ENCODE results near the gene ZG16B. TPM values are rescaled to one million over a fixed set of nuclear protein-coding genes. Genes with fewer than 3 reads are reported as not detected.
A peak's percentile ranks its signal among the peaks of the same experiment; 100 is the strongest.

Gene ZG16B
- total RNA-seq, 1 experiment from 2014 or later = not detected

DNA sequence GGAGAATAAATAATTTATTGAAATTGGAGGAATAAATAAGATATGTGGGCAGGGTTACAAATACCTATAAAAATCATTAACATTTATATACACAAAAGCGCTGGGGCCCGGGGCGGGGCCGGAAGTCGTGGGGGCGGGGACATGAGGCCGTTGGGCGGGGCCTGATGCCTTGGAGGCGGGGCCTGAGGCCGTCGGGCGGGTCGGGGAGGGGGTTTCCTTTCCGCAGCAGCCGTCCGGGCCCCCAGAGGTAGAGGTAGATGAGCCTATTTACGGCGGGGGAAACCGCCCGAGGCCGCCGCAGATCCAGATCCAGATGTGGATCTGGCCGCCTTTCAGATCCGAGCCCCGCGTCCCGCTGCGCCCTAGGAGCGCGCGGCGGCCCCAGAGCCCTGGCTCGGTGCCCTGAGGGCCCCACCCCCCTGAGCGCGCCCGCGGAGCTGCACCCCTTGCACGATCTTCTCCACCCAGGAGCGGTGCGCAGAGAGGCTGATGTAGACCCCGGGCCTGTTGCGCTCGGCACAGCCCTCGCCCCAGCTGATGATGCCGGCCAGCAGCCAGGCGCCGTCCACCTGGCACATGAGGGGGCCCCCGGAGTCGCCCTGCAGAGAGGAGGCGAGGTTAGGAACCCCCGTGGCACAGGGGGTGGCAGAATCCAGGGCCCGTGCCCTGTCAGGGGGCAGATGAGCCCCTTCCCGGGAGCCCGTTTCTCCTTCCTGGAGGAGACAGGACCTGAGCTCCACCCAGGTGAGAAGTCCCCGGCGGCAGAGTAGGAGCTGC, 22.8 kb downstream of the ZG16B start:
- no peak for DNase-seq (ENCODE audit: low read depth, low spot score)
- in situ Hi-C loops (cut with HindIII; ENCODE audit: low pct_unique_long_range_greater_than_20kb, low sequenced_read_pairs) = no loop called here

DNA sequence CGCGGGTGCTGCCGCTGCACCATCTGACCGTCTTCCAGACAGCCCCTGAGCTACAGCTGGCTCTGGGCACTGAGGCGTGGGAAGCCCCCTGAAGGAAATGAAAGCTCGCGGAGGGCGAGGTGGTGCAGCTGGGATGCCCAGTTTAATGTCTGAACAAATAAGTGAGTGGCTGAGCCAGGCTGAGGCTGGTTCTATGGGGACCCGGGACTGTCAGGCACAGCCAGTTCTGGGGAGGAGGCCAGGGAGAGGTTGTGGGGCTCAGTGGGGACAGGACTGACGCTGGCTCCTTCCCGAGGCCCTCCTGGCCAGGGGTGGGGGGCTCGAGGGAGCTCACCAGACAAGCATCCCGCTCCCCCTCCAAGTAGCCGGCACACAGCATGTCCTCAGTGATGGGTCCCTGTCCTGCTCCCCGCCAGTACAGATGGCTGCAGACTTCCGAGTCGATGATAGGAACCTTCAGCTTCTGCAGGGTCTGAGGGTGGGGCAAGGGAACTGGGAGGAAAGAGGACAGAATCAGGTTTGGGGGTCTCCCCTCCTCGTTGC, 23.5 kb downstream of the ZG16B start:
- DNase-seq (ENCODE audit: low read depth, low spot score) = no peak
- in situ Hi-C loops (cut with HindIII; ENCODE audit: low pct_unique_long_range_greater_than_20kb, low sequenced_read_pairs) = no loop called here

DNA sequence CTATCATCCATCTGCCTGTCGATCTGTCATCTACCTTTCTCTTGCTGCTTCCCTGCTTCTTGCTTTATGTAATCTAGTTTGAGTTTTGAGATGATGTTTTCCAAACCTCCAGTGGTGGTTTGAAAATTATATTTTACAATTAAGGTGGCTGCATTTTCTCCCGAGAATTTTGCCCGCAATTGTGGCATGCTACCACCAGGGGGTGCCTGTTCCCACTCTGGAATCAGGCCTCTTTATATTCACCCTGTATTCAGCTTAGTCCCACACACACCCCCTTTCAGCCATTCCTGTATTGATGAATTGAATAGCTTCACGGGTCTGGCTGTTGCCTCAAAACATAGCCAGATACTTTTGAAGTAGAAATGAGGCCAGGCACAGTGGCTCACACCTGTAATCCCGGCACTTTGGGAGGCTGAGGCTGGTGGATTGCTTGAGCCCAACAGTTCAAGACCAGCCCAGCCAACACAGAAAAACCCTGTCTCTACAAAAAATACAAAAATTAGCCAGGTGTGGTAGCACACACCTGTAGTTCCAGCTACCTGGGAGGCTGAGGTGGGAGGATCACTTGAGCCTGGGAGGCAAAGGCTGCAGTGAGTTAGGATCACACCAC, 24.7 kb downstream of the ZG16B start:
- in situ Hi-C loops (cut with HindIII; ENCODE audit: low pct_unique_long_range_greater_than_20kb, low sequenced_read_pairs) = no loop called here
- peak; percentile 22 for DNase-seq (ENCODE audit: low read depth, low spot score)

DNA sequence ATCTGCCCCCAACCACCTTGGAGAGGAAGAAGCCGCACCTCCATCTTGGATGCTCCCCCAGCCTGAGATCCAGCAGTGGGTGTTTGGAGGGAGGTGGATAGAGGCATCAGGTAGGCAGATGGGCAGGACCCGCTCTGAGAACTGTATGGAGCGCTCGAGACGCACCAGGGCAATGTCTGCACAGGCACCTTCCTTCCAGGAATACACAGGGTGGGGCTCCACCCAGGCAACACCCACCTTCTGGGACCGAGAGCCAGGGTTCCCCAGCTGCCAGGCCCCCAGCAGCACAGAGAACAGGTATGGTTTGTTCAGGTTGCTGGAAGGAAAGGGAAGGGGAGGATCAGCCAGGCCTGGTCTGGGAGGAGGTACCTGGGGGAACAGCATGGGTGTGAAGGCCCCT, 25.4 kb downstream of the ZG16B start:
- in situ Hi-C loops (cut with HindIII; ENCODE audit: low pct_unique_long_range_greater_than_20kb, low sequenced_read_pairs) = no loop called here
- DNase-seq (ENCODE audit: low read depth, low spot score) = no peak

DNA sequence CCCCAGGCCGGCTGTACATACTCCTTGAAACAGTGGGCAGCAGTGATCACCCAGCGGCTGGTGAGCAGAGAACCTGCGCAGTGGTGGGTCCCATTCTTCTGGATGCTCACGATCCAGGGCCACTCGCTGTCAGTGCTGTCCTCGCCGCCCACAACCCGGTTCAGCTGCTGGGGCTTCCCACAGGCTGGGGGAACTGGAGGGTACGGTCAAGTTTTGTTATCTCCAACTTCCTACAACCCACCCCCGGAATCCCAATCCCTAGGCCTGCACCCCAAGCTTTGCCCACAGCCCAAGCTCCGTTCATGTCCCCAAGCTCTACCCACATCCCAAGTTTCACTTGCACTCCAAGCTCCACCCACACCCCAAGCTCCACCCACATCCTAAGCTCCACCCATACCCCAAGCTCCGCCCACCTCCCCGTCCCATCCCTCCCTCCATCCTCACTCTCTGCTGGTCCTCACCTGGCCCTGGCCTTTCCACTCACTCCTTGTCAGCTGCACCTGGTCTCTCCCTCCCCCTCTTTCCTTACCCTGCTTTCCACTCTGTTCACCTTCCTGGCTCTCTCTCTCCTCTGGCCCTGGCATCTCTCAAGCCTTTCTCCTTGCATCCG, 26.1 kb downstream of the ZG16B start:
- in situ Hi-C loops (cut with HindIII; ENCODE audit: low pct_unique_long_range_greater_than_20kb, low sequenced_read_pairs) = no loop called here

DNA sequence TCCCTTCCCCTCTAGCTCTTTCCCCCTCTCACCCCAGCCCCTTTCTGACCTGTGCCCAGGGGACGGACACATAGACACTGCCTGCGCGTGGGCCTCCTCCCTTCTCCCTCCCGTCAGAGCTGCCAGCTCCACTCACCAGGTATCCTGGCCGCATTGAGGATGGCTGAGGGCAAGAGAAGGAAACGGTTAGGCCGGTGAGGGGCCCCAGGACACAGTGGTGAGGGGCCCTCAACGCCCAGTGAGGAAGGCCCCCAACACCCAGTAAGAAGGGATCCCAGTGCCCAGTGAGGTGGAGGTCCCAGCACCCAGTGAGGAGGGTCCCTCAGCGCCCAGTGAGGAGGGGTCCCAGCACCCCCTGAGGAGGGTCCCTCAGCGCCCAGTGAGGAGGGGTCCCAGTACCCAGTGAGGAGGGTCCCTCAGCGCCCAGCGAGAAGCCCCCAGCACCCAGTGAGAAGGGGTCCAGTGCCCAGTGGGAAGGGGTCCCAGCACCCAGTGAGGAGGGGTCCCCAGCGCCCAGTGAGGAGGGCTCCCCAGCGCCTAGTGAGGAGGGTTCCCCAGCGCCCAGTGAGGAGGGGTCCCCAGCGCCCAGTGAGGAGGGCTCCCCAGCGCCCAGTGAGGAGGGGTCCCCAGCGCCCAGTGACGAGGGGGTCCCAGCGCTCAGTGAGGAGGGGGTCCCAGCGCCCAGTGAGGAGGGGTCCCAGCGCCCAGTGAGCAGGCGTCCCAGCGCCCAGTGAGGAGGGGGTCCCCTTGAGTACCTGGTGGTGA, 26.8 kb downstream of the ZG16B start:
- DNase-seq (ENCODE audit: low read depth, low spot score) = no peak
- in situ Hi-C loops (cut with HindIII; ENCODE audit: low pct_unique_long_range_greater_than_20kb, low sequenced_read_pairs) = no loop called here

More for the DNA sequence above, 26.1 kb downstream of the ZG16B start:
- peak; percentile 32 for DNase-seq (ENCODE audit: low read depth, low spot score)

DNA sequence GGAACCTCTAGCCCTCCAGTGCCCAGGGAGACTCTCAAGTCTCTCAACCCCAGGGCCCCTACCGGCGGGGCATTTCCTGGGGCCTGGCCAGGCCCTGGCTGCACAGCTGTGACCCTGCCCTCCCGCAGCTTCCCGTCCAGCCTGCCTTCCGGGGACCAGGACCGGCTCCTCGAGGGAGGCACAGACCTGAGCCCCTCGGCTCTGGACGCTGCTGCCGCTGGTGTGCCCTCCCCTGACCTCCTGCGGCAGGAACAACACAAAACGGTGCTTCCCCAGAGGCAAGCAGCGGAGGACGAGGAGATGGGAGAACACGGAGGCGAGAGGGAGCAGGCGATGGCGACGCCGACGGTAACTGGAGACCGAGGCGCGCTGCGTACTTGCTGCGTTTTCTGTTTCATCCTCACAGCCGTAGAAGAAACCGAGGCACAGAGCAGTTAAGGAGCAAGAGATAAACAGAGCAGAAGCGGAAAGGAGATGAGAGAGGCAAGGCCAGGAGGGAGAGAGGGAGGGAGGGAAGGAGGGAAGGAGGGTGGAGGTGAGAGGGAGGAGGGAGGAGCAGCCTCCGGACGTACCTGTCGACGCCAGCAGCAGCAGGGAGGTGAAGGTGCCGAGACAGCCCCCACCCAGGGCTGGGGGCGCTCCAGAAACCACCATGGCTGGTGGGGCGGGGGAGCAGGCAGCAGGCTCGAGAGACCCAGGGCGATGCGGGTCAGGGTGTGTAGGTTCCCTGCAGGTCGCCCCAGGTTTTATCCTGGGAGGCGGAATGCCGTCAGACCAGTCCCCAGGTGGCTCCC, 27.5 kb downstream of the ZG16B start, which contains the start of gene PRSS22:
Gene PRSS22 (minus strand): TSS at position 720 of the 794 bp plus-strand sequence. CDS start 66 bp downstream, at position 654.
- in situ Hi-C loops (cut with HindIII; ENCODE audit: low pct_unique_long_range_greater_than_20kb, low sequenced_read_pairs) = no loop called here
- DNase-seq (ENCODE audit: low read depth, low spot score) = no peak

DNA sequence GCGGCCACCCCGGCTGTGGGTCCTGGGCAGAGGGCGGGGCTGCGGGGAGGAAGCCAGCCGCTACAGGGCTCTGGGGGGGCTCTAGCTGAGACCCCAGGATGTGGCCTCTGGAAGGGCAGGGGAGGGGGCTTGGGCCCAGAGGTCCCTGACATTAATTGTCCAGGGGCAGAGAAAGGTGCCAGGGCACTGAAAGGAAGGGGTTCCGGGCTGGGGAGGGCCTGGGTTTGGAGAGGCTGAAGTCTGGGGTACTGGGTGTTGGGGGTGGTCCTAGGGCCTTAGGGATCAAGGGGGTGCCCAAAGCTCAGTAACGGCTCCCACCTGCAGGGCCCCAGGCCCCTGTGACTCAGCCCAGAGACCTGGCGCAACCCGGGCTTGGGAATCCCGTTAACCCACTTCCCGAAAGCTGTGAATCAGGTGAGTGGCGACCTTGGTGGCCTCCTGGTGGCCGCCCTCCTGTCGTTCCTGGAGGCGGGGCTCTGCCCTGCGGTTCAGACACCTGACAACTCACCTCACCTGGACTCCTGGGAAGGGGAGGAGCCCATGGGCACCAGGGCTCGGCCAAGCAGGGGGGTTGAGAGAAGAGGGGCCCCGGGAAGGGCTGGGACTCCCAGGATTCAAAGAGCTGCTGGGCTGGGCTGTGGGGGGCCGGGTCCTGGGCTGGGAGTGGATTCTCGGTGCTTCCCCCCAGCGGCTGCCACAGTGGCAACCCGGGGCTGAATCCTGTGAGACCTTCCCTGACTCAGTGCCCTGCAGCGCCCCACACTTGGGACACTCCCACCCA, 28.3 kb downstream of the ZG16B start:
- DNase-seq (ENCODE audit: low read depth, low spot score) = no peak

DNA sequence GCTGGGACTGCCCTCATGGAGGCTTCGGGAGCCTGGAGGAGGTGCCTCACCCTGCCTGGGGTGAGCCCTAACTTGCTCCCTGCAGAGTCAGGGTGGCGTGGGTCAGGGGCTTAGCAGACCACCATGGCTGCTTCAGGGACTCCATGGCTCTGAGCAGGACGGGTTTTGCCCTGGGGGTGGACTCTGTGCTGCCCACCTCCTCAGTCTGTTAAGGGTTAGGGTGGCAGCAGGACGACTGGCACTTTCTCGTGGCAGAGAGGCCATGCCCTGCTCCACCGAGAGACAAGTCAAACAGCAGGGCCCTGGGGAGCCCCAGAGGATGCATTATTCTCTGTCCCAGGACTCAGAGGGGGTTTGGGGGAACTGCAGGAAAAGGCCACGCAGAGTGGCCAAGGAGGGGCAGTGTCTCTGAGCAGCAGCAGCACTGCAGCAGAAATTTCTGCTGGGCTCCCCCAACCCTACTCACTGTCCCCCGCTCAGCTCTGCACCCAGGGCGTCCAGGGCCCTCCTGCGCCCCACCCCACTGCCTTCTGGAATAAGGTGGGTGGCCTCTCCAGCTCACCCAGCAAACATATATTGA, 29.7 kb downstream of the ZG16B start:
- no peak for DNase-seq (ENCODE audit: low read depth, low spot score)
- in situ Hi-C loops (cut with HindIII; ENCODE audit: low pct_unique_long_range_greater_than_20kb, low sequenced_read_pairs) = no loop called here

More for the DNA sequence above, 28.3 kb downstream of the ZG16B start:
- in situ Hi-C loops (cut with HindIII; ENCODE audit: low pct_unique_long_range_greater_than_20kb, low sequenced_read_pairs) = no loop called here

DNA sequence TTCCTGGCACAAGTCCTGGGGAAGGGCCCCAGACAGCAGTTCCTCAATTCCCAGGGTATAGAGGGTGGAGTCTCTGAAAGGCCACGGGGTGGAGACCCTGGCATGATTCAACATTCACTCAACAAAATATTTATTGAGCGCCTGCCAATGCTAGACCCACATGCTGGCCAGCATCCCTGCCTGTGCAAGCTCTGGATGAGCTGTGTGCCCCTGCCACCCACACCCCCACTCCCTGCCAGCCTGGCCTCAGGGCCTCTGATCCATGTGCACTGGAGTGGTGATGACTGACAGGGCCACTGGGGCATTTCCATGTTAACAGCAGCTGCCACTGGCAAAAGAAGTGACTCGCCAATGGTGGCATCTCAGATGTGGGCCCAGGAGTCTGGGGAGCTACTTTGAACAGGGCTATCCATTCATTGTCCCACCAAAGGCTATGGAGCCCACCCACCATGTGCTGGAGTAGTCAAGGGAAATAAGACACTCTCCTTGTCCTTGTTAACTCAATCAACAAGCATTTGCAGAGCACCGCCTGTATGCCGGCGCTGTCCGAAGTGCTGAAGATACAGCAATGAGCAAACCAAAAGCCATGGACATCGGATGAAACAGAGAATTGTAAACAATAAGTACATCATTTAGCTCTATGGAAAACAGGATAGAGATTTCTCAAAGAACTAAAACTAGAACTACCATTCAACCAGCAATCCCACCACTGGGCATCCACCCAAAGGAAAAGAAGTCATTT, 30.9 kb downstream of the ZG16B start:
- DNase-seq (ENCODE audit: low read depth, low spot score) = no peak
- in situ Hi-C loops (cut with HindIII; ENCODE audit: low pct_unique_long_range_greater_than_20kb, low sequenced_read_pairs) = no loop called here

DNA sequence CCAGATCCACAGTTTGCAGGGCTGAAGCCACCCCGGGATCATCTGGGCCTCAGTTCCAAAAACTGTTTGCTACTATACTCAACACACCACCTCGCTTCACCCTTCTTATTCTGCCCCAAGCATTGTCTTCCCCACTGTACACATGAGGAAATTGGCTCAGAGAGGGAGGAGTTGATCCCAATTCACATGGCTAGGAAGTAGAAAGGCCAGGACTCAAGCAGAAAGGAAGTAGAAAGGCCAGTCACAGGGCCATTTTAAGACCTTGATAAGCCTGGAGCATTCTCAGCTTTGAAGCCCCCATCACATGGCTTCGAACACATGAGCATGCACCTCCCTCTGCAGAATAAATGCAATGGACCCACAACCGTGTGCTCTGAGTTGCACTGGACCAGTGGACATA, 35.5 kb downstream of the ZG16B start:
- DNase-seq (ENCODE audit: low read depth, low spot score) = peak; percentile 13
- in situ Hi-C loops (cut with HindIII; ENCODE audit: low pct_unique_long_range_greater_than_20kb, low sequenced_read_pairs) = no loop called here

DNA sequence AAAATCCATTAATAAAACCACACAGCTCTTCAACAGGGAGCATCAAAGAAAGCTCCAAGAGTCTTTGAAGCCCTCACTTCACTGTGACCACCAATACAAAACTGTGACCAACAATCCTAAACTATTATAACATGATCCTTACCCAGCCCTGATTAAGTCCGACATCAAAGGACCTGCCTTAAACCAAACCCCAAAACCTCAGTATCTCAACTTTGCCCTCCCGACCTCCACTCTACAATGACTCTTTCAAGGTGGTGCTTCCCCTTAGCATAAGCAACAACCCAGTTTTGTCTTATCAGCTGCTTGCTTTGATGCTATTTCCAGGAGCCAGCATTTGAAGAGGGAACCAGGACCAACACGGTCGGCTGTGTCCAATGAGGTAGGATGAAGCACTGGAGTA, 36.3 kb downstream of the ZG16B start:
- in situ Hi-C loops (cut with HindIII; ENCODE audit: low pct_unique_long_range_greater_than_20kb, low sequenced_read_pairs) = no loop called here
- DNase-seq (ENCODE audit: low read depth, low spot score) = no peak

DNA sequence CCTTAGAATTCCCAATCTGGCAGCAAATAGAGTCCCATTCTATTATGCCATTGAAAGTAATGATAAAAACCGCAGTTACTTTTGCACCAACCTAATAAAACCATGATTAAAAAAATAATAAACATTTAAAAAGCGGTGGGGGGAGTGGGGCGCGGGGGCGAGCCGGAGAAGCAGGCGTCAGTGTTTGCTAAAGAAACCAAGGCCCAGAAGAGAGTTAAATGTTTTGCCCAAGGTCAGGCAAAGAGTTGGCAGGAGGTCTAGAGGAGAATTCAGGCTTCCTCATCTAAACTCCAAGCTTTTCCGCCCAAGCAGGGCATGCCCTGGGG, 37.5 kb downstream of the ZG16B start:
- DNase-seq (ENCODE audit: low read depth, low spot score) = no peak
- in situ Hi-C loops (cut with HindIII; ENCODE audit: low pct_unique_long_range_greater_than_20kb, low sequenced_read_pairs) = no loop called here

DNA sequence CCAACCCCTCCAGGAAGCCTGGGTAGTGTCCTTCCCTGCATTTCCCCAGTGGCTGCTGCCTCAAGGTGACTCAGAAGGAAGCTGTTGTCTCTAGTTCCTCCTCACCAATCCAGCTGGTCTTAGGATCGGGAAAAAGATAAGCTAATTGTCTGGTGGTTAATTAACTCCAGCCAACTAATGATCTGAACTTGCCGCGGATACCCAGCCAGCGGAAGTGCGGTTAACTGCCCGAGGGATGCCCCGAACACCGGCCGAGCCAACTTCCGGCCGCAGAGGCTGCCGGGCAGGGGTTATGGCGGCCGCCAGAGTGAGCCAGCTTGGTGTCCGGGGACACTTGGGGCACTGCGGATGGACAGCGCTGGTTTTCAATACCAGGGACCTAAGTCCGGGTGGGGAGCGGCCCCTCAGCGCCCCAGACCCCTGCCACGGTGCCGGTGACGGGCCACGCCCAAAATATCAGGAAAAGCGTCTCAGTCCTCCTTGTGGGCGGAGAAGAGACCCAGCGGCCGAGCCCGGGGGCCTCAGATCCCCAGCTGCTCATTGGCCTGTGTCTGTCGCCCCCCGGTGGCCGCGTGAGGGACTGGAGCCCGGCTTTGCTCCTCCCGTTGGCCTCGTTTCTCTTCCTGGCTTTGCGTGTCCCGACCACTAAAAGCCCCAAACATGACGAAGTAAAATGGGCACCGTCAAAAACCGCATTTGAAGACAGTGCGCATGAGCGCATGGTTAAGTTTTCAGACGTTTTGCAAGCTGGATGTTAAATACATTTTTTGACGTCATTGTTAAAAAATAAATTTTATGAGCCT, 38.1 kb downstream of the ZG16B start:
- in situ Hi-C loops (cut with HindIII; ENCODE audit: low pct_unique_long_range_greater_than_20kb, low sequenced_read_pairs) = no loop called here
- peak; percentile 93 for DNase-seq (ENCODE audit: low read depth, low spot score)

DNA sequence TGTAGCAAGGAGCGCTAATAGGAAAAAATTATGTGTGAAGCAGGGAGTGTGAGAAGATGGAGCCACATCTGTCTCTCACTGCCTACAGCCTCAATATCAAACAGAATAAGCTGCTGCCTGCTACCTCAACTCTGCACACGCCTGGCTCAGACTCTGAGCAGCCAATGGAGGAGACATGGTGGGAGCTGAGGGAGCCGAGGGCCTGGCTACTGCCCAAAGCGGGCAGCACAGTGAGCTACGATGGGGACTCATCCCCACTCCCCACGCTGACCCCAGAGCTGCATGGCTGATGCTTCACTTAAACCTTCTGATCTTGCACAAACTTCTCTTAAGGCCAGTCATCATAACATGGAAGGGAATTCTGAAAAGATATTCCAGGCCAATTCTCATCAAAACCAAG, 41.8 kb downstream of the ZG16B start:
- in situ Hi-C loops (cut with HindIII; ENCODE audit: low pct_unique_long_range_greater_than_20kb, low sequenced_read_pairs) = no loop called here

More for the DNA sequence above, 41.8 kb downstream of the ZG16B start:
- no peak for DNase-seq (ENCODE audit: low read depth, low spot score)
